ENCODE data around the gene PRKAR2A.

DNA sequence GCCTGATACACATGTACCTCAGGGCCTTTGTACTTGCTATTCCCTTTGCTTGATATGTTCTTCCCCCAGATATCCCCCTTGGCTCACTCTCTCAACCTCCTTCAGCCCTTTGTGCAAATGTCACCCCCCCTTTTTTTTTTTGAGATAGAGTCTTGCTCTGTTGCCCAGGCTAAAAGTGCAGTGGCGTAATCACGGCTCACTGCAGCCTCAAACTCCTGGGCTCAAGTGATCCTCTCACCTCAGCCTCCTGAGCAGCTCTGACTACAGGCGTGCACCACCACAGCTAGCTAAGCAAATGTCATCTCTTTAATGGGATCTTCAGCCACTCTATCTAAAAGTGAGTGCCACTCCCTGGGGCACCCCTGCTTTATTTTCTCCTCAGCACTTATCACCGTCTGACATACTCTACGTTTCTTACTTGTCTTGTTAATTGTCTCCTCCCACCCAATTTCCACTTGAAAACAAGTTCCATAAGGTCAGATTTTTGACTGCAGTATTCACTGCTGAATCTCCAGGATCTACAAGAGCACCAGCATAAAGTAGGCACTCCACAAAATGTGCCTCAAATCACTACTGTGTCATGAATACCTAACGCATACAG lies 145.3 kb downstream of the PRKAR2A start:
- TF ChIP-seq CREB1 (CRISPR knock-in tag; IDR thresholded peaks at IDR 0.05; ENCODE audit: low read depth) (no peak), ZNF114 (CRISPR knock-in tag; IDR thresholded peaks at IDR 0.05) (no peak), POLR2AphosphoS5 (IDR thresholded peaks at IDR 0.05; ENCODE audit: low read depth) (no peak), EZH2 (IDR thresholded peaks at IDR 0.05; ENCODE audit: low read depth, unreplicated experiment) (no peak), EZH2phosphoT487 (IDR thresholded peaks at IDR 0.05; ENCODE audit: unreplicated experiment) (no peak), ZNF331 (CRISPR knock-in tag; IDR thresholded peaks at IDR 0.05; ENCODE audit: low read depth) (no peak), JUNB (IDR thresholded peaks at IDR 0.05; ENCODE audit: unreplicated experiment) (no peak), NANOG (IDR thresholded peaks at IDR 0.05; ENCODE audit: borderline replicate concordance) (no peak; the same call in 1 of the 2 replicates)
- TF ChIP-seq, protein P1, sequence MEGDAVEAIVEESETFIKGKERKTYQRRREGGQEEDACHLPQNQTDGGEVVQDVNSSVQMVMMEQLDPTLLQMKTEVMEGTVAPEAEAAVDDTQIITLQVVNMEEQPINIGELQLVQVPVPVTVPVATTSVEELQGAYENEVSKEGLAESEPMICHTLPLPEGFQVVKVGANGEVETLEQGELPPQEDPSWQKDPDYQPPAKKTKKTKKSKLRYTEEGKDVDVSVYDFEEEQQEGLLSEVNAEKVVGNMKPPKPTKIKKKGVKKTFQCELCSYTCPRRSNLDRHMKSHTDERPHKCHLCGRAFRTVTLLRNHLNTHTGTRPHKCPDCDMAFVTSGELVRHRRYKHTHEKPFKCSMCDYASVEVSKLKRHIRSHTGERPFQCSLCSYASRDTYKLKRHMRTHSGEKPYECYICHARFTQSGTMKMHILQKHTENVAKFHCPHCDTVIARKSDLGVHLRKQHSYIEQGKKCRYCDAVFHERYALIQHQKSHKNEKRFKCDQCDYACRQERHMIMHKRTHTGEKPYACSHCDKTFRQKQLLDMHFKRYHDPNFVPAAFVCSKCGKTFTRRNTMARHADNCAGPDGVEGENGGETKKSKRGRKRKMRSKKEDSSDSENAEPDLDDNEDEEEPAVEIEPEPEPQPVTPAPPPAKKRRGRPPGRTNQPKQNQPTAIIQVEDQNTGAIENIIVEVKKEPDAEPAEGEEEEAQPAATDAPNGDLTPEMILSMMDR (conservative IDR thresholded peaks at IDR 0.05; ENCODE audit: low read depth in 2 of 2): no peak
- TF ChIP-seq, protein P2, sequence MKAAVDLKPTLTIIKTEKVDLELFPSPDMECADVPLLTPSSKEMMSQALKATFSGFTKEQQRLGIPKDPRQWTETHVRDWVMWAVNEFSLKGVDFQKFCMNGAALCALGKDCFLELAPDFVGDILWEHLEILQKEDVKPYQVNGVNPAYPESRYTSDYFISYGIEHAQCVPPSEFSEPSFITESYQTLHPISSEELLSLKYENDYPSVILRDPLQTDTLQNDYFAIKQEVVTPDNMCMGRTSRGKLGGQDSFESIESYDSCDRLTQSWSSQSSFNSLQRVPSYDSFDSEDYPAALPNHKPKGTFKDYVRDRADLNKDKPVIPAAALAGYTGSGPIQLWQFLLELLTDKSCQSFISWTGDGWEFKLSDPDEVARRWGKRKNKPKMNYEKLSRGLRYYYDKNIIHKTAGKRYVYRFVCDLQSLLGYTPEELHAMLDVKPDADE (IDR thresholded peaks at IDR 0.05): no peak
- TF ChIP-seq, protein P3, sequence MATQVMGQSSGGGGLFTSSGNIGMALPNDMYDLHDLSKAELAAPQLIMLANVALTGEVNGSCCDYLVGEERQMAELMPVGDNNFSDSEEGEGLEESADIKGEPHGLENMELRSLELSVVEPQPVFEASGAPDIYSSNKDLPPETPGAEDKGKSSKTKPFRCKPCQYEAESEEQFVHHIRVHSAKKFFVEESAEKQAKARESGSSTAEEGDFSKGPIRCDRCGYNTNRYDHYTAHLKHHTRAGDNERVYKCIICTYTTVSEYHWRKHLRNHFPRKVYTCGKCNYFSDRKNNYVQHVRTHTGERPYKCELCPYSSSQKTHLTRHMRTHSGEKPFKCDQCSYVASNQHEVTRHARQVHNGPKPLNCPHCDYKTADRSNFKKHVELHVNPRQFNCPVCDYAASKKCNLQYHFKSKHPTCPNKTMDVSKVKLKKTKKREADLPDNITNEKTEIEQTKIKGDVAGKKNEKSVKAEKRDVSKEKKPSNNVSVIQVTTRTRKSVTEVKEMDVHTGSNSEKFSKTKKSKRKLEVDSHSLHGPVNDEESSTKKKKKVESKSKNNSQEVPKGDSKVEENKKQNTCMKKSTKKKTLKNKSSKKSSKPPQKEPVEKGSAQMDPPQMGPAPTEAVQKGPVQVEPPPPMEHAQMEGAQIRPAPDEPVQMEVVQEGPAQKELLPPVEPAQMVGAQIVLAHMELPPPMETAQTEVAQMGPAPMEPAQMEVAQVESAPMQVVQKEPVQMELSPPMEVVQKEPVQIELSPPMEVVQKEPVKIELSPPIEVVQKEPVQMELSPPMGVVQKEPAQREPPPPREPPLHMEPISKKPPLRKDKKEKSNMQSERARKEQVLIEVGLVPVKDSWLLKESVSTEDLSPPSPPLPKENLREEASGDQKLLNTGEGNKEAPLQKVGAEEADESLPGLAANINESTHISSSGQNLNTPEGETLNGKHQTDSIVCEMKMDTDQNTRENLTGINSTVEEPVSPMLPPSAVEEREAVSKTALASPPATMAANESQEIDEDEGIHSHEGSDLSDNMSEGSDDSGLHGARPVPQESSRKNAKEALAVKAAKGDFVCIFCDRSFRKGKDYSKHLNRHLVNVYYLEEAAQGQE (IDR thresholded peaks at IDR 0.05; ENCODE audit: unreplicated experiment): no peak
